Spleen (tissue), 7 donors: ENCODE results near the gene CCN2.

Source experiments
- CTCF ChIP-seq, 11 experiments: fragments of 200-600 bp in 7 of 11; fragments of 450-650 bp in 4 of 11; sonication (generic) in 4 of 11; IDR thresholded peaks in 8 of 11; conservative IDR thresholded peaks in 3 of 11; 1 replicate in 7 of 11; 2 replicates in 4 of 11; pipeline versions ENCODE4 v1.4.0 to v1.8.0; 2016 to 2021; ENCODE audit warnings: antibody characterized with exemption in 11 of 11, inconsistent platforms in 4 of 11, mild to moderate bottlenecking in 1 of 11
- POLR2A ChIP-seq, 3 donors: fragments of 450-650 bp; IDR thresholded peaks; one replicate each; pipeline ENCODE4 v1.5.1; 2017; ENCODE audit warnings: antibody characterized with exemption in 3 of 3, mild to moderate bottlenecking in 1 of 3
- POLR2AphosphoS5 ChIP-seq, 3 donors: sonication (generic); formaldehyde crosslinking; IDR thresholded peaks; one replicate each; pipeline ENCODE4 v1.5.1; 2017; ENCODE audit warnings: antibody characterized with exemption in 3 of 3
- donor health status: DM: no; HTN: no; CAD: no; lungs with moderate emphysema.
- donor health status: DM: no; HTN: no; CAD: no.
- donor health status: DM: no; HTN: no; CAD: no.

GRCh38 chr6:131898718-131899117, 52.5 kb downstream of the CCN2 start:
- no peak for TF ChIP-seq POLR2AphosphoS5 (IDR thresholded peaks at IDR 0.05)
- no peak for TF ChIP-seq CTCF (IDR thresholded peaks at IDR 0.05 in 8 of 11, conservative IDR thresholded peaks at IDR 0.05 in 3 of 11)
- TF ChIP-seq POLR2A (IDR thresholded peaks at IDR 0.05): no peak
